Activated naive CD8-positive, alpha-beta T cell treated with anti-CD3 and anti-CD28 coated beads, Interleukin-2, amount 50 U/mL, for 16 hours (primary cell): Measurements from ENCODE around the gene HOXB5.

Source experiments
- DNase-seq: peaks from one replicate; pipeline ENCODE4 v3.0.0-alpha.2; 2020; ENCODE audit warnings: low read depth, low spot score

HOXB5 gene

DNA sequence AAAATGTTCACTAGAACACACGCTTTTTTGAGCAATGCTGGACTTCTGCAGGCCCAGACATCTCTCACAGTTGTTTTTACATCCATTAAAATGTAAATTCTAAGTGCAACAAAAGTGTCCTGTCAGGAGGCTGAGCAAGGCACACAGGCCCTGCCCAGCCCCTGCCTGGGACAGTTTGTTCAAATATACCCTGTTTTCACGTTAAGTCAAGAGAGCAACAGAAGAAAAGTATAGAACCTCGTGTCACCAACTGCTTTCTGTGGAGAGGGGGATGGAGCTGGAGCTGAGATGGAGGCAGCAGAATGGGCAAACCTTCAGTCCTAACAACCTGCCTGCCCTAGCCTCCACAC is 44.3 kb downstream of the HOXB5 start:
- no peak for DNase-seq

GRCh38 chr17:48548523-48549280 is 44.9 kb downstream of the HOXB5 start:
- no peak for DNase-seq

GRCh38 chr17:48547808-48548522 is 45.6 kb downstream of the HOXB5 start:
- DNase-seq, result no peak

GRCh38 chr17:48546924-48547807 is 46.4 kb downstream of the HOXB5 start:
- DNase-seq, result no peak

DNA sequence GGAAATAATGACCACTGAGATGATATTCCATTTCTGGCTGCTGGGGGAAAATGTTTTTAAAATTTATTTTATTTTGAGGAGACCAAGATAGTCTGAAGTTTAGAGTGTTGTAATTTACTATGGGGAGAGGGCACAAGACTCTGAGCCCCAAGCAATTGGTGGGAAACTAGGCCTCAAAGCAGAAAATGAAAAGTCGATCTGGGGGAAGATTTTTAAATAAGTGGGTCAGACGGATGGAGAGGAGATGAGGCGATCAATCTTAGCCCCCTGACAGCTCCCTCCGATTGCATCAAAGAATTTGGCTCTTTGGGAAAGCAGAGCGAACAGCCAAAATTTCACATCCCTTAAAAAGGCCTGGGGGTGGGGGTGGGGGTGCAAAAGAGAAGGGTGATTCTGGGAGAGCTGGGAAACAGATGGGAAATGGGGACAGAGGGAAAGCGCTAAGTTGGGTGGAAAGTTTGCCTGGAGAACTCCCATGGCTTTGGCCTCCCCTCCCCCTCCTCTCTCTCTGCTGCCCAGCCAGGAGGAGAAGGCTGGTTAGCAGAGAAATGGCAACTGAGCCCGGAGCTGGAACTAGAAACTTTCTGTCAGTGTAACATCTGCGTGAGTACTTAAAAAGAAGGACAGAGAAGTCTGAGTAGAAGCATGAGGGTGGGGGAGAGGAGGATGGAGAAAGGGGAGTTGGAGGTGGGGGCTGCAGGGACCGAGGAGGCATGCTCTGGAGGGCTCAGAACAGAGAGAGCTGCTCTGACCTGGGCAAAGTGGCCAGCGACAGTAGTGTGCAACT is 47.2 kb downstream of the HOXB5 start:
- DNase-seq, result no peak

- DNase-seq, result no peak
Observed at GRCh38 chr17:48545539-48545938, 48.0 kb downstream of the HOXB5 start.

DNA sequence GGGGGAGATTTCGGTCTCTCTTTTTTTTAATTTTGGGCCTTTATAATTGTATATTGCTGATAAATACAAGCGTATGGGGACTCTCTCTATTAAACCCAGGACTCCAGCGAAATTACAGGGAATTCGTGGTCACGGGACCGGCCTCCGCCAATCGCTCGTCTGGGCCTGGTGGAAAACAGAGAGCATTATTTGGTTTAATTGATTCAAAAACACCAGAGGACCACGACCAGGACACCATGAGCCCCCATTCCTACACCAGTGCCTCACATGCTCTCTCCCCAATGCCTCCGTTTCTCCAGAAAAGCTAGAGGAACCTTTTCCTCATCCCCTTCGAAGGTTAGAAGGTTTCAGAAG is 48.6 kb downstream of the HOXB5 start, which contains the start of gene HOXB2:
Gene HOXB2 (minus strand): TSS at position 88 of the 354 bp plus-strand sequence. CDS start 198 bp downstream, outside the sequence.
- no peak for DNase-seq

- DNase-seq, result no peak
Observed at GRCh38 chr17:48544349-48545021, 49.1 kb downstream of the HOXB5 start.

DNA sequence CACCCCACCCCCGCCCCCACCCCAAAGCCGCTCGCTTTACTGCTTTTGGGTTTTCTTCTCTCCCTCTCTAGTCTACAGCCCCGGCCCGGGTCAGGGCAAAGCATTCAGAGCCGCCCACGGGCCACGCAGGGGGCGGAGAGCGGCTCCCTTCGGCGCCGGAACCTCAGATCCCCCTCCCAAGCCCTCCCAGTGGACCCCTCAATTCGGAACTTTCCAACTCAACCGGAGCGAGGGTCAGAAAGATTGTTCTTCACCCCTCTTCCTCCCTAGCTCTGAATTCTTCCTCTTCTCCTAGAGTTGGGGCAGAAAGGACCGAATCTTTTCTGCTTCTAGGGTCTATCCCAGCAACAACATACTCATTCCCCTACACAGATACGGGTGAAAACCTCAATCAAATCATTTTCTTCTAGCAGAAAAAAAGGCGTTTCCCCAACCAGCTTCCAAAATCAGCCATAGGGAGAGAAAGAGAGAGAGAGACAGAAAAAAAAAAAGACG is 49.7 kb downstream of the HOXB5 start:
- DNase-seq, result no peak

DNA sequence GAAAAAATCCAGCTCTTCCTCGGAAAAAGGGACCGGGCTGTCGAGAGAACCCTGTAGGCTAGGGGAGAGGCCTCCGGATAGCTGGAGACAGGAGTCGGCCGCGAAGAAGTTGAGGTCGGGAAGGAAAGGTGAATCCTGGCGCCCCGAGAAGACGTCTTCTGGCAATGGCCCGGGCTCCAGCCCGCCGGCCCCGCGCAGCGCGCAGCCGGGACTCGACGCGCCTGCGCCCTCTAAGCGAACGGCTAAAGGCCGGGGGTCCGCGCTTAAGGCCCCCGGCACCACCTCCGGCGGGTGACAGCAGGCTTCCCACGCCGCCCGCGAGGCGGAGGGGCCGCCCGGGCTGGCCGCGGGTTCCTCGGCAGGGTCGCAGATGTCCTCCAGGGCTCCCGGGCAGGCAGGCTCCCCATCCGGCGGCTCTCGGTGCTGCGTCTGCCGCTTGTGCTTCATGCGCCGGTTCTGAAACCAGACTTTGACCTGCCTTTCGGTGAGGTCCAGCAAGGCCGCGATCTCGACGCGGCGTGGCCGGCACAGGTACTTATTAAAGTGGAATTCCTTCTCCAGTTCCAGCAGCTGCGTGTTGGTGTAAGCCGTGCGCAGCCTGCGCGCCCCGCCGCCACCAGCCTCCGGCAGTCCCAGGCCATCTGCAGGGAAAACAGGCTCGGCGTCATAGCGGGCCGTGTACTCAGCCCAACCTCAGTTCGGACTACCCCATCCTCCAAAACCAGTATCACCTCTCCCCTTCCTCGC is 50.3 kb downstream of the HOXB5 start:
- DNase-seq, result no peak

DNA sequence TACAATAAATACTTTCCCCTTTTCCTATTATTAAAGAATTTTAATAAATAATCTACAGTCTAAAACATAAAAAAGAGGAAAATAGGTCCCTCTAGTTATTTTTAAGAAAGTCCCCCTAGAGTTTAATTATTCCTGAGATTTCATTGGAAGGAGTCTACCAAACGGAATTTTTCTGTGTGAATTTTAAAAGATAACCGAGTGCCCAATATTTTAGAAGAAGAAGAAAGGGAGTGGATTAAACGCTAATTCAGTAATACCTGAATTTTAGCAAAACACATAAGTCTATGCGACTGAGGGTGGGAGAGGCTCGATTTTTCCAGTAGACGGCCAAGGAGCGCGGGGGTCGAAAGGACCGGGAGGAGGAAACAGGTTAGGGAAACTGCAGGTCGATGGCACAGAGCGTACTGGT is 50.9 kb downstream of the HOXB5 start:
- no peak for DNase-seq

DNA sequence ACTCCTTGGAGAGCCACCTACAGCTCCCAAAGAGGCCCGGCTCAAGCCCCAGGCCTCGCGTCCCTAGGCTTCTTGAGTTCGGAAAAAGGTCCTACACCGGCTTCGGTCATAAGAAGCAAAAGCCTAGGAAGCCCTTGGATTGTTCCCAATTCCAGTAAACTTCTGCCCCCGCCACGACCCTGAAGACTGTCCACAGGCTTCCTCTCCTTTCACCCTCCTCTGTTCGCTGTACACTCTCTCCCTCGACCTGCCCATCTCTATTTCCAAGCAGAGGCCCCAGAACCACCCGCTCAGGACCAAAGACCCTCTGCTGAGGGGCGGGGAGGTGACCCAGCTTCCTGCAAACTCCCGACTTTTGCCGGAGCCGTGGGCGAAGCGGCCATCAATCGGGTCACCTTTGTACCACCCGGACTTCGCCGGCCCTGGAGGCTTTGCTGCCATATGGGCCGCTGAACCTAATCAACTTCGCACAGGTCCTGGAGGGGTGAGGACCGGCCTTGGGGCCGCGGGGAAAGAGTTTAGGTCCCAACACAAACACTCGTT is 51.4 kb downstream of the HOXB5 start:
- no peak for DNase-seq

GRCh38 chr17:48541577-48542113 is 51.9 kb downstream of the HOXB5 start:
- no peak for DNase-seq
